Epithelial cell of prostate (primary cell): Measurements from ENCODE around the gene MPLKIP.
"Not testable (repeated sequence)": the region's sequence is repeated elsewhere in the genome, so short reads cannot be mapped to it uniquely, and the experiment has no call there.

Experiments used
- DNase-seq: peaks from one replicate; pipeline ENCODE4 v3.0.0-alpha.2; 2011; ENCODE audit warnings: low read depth, low spot score
- H3K27ac ChIP-seq: fragments of 450-650 bp; 2 replicates; pipeline ENCODE4 v1.5.1; 2017; ENCODE audit warnings: mild to moderate bottlenecking

The MPLKIP gene

GRCh38 chr7:40134428-40135316, at the start of gene MPLKIP, which contains the start of gene SUGCT:
MPLKIP (minus strand) TSS chr7:40134622; CDS start chr7:40134567, 55 bp downstream.
SUGCT (plus strand) TSS chr7:40135005.
- DNase-seq: peak; percentile 39
- H3K27ac ChIP-seq: peak within 1 kb of the TSS; percentile 80

- H3K27ac ChIP-seq: no peak overlapping the region
- DNase-seq: no peak
Observed at GRCh38 chr7:40182452-40182851, 48.0 kb upstream of the MPLKIP start.

GRCh38 chr7:40177071-40177470, 42.6 kb upstream of the MPLKIP start:
- no peak for DNase-seq
- H3K27ac ChIP-seq: no peak overlapping the region

- no peak overlapping the region for H3K27ac ChIP-seq
- no peak for DNase-seq
Observed at GRCh38 chr7:40175725-40176510, 41.5 kb upstream of the MPLKIP start.

GRCh38 chr7:40175256-40175655, 40.8 kb upstream of the MPLKIP start:
- DNase-seq: not testable (repeated sequence)

GRCh38 chr7:40173121-40173520, 38.7 kb upstream of the MPLKIP start:
- not testable (repeated sequence) for DNase-seq, H3K27ac ChIP-seq

More at GRCh38 chr7:40175256-40175655, 40.8 kb upstream of the MPLKIP start:
- H3K27ac ChIP-seq: not testable (repeated sequence)

GRCh38 chr7:40168266-40168665, 33.8 kb upstream of the MPLKIP start:
- H3K27ac ChIP-seq, DNase-seq: not testable (repeated sequence)

- no peak overlapping the region for H3K27ac ChIP-seq
- DNase-seq: no peak
Observed at GRCh38 chr7:40167291-40167690, 32.9 kb upstream of the MPLKIP start.

GRCh38 chr7:40165216-40165615, 30.8 kb upstream of the MPLKIP start:
- DNase-seq: no peak
- H3K27ac ChIP-seq: no peak overlapping the region

GRCh38 chr7:40162516-40162915, 28.1 kb upstream of the MPLKIP start:
- H3K27ac ChIP-seq: no peak overlapping the region
- no peak for DNase-seq

- no peak overlapping the region for H3K27ac ChIP-seq
Observed at GRCh38 chr7:40156988-40157387, 22.6 kb upstream of the MPLKIP start.

GRCh38 chr7:40151504-40151903, 17.1 kb upstream of the MPLKIP start:
- DNase-seq: no peak
- no peak overlapping the region for H3K27ac ChIP-seq

More at GRCh38 chr7:40156988-40157387, 22.6 kb upstream of the MPLKIP start:
- no peak for DNase-seq

GRCh38 chr7:40148671-40149070, 14.2 kb upstream of the MPLKIP start:
- no peak overlapping the region for H3K27ac ChIP-seq
- no peak for DNase-seq

GRCh38 chr7:40148247-40148580, 13.8 kb upstream of the MPLKIP start:
- not testable (repeated sequence) for H3K27ac ChIP-seq, DNase-seq

- no peak for DNase-seq
Observed at GRCh38 chr7:40147371-40148246, 13.2 kb upstream of the MPLKIP start.

GRCh38 chr7:40145596-40146130, 11.2 kb upstream of the MPLKIP start:
- not testable (repeated sequence) for H3K27ac ChIP-seq, DNase-seq

More at GRCh38 chr7:40147371-40148246, 13.2 kb upstream of the MPLKIP start:
- H3K27ac ChIP-seq: no peak overlapping the region

- DNase-seq: peak; percentile 82
- peak overlapping the region; percentile 75 for H3K27ac ChIP-seq
Observed at GRCh38 chr7:40141916-40142315, 7.5 kb upstream of the MPLKIP start.

GRCh38 chr7:40139891-40140290, 5.5 kb upstream of the MPLKIP start:
- not testable (repeated sequence) for DNase-seq

GRCh38 chr7:40138973-40139372, 4.6 kb upstream of the MPLKIP start:
- DNase-seq: no peak
- no peak overlapping the region for H3K27ac ChIP-seq

More at GRCh38 chr7:40139891-40140290, 5.5 kb upstream of the MPLKIP start:
- H3K27ac ChIP-seq: not testable (repeated sequence)

- no peak for DNase-seq
- no peak overlapping the region for H3K27ac ChIP-seq
Observed at GRCh38 chr7:40137563-40137962, 3.1 kb upstream of the MPLKIP start.
